Liver (tissue), 9 donors: Measurements from ENCODE around the gene VSNL1. TPM values are rescaled to one million over a fixed set of nuclear protein-coding genes. Genes with fewer than 3 reads are reported as not detected.

Experiments
- DNase-seq: peaks from one replicate; pipeline ENCODE4 v3.0.0-alpha.2; 2017; ENCODE audit warnings: low spot score
- H3K27ac ChIP-seq, 2 donors: one replicate each; pipeline ENCODE4 v1.7.0; 2013; ENCODE audit warnings: inconsistent platforms in 2 of 2, low read length in 2 of 2, control low read depth in 1 of 2, low read depth in 1 of 2, mild to moderate bottlenecking in 1 of 2
- H3K27me3 ChIP-seq, 4 donors: one replicate each; pipeline versions ENCODE4 v1.6.1 to v1.7.0; 2013; ENCODE audit warnings: low read length in 3 of 4, inconsistent platforms in 1 of 4, mild to moderate bottlenecking in 1 of 4, moderate library complexity in 1 of 4; ENCODE audit not compliant: control insufficient read depth in 4 of 4, insufficient read depth in 4 of 4
- H3K36me3 ChIP-seq, 4 donors: one replicate each; pipeline versions ENCODE4 v1.6.1 to v1.7.0; 2013; ENCODE audit warnings: low read length in 3 of 4, mild to moderate bottlenecking in 3 of 4, low read depth in 1 of 4, moderate library complexity in 1 of 4; ENCODE audit not compliant: control insufficient read depth in 4 of 4, insufficient read depth in 3 of 4
- H3K4me1 ChIP-seq, 4 donors: one replicate each; pipeline versions ENCODE4 v1.6.1 to v1.7.0; 2013; ENCODE audit warnings: low read length in 3 of 4, mild to moderate bottlenecking in 3 of 4, moderate library complexity in 1 of 4; ENCODE audit not compliant: control insufficient read depth in 4 of 4, insufficient read depth in 4 of 4
- H3K4me3 ChIP-seq, 3 donors: one replicate each; pipeline versions ENCODE4 v1.6.1 to v1.7.0; 2013; ENCODE audit warnings: low read length in 3 of 3, control low read depth in 1 of 3, low read depth in 1 of 3, mild to moderate bottlenecking in 1 of 3
- H3K9ac ChIP-seq, 2 donors: one replicate each; pipeline ENCODE4 v1.7.0; 2013; ENCODE audit warnings: low read length in 2 of 2, mild to moderate bottlenecking in 2 of 2, moderate library complexity in 2 of 2, control low read depth in 1 of 2, low read depth in 1 of 2
- H3K9me3 ChIP-seq, 4 donors: one replicate each; pipeline versions ENCODE4 v1.6.1 to v1.7.0; 2013; ENCODE audit warnings: low read length in 3 of 4; ENCODE audit not compliant: control insufficient read depth in 4 of 4
- CTCF ChIP-seq: fragments of 150-350 bp; IDR thresholded peaks from 2 replicates; pipeline ENCODE4 v1.5.1; 2017; ENCODE audit warnings: improper control_type of control experiment, low read depth, low read length; ENCODE audit not compliant: missing input control
- EGR1 ChIP-seq, 2 donors: IDR thresholded peaks; 2 replicates each; pipeline ENCODE4 v1.6.1; 2016 to 2018; ENCODE audit warnings: antibody characterized with exemption in 2 of 2, low read depth in 2 of 2
- FOXA2 ChIP-seq: IDR thresholded peaks from 2 replicates; pipeline ENCODE4 v1.6.1; 2016; ENCODE audit warnings: antibody characterized with exemption
- GABPA ChIP-seq, 2 donors: IDR thresholded peaks in 1 of 2; conservative IDR thresholded peaks in 1 of 2; 2 replicates each; pipeline ENCODE4 v1.6.1; 2016; ENCODE audit warnings: antibody characterized with exemption in 2 of 2, mild to moderate bottlenecking in 1 of 2, moderate library complexity in 1 of 2
- JUND ChIP-seq, 2 donors: IDR thresholded peaks; 2 replicates each; pipeline ENCODE4 v1.6.1; 2016; ENCODE audit warnings: antibody characterized with exemption in 2 of 2
- MAX ChIP-seq: IDR thresholded peaks from 2 replicates; pipeline ENCODE4 v1.6.1; 2016; ENCODE audit warnings: antibody characterized with exemption
- NR2F2 ChIP-seq: IDR thresholded peaks from 2 replicates; pipeline ENCODE4 v1.6.1; 2016; ENCODE audit warnings: antibody characterized with exemption
- REST ChIP-seq: IDR thresholded peaks from 2 replicates; pipeline ENCODE4 v1.6.1; 2016; ENCODE audit warnings: antibody characterized with exemption, mild to moderate bottlenecking
- RXRA ChIP-seq, 2 donors: IDR thresholded peaks; 2 replicates each; pipeline ENCODE4 v1.6.1; 2017 to 2018; ENCODE audit warnings: antibody characterized with exemption in 2 of 2, mild to moderate bottlenecking in 1 of 2
- SP1 ChIP-seq: IDR thresholded peaks from 2 replicates; pipeline ENCODE4 v1.6.1; 2018; ENCODE audit warnings: antibody characterized with exemption, mild to moderate bottlenecking
- TAF1 ChIP-seq: conservative IDR thresholded peaks from 2 replicates; pipeline ENCODE4 v1.6.1; 2016; ENCODE audit warnings: antibody characterized with exemption, mild to moderate bottlenecking
- YY1 ChIP-seq: IDR thresholded peaks from 2 replicates; pipeline ENCODE4 v1.6.1; 2016; ENCODE audit warnings: antibody characterized with exemption, mild to moderate bottlenecking
- WGBS: extraction: QIAGEN DNeasy Blood & Tissue Kit; methylation state at CpG from one replicate; pipeline ENCODE4 v1.1.7; 2013; 5-methylcytosine and 5-hydroxymethylcytosine counted together
- polyA plus RNA-seq, 2 donors: library from polyadenylated mRNA; stranded (reverse) in 1 of 2; unstranded in 1 of 2; fragments of 200-250 nt in 1 of 2; fragments of >200 nt in 1 of 2; fragmentation: Nextera tagmentation in 1 of 2; extraction: Ambion mirVana in 1 of 2; gene quantifications; one replicate each; pipeline versions ENCODE4 v1.2.1 to v1.2.3, GENCODE V29; 2013 to 2015
- total RNA-seq, 2 donors: library from RNA; depleted of rRNA; stranded (reverse); fragments of >200 nt; gene quantifications; one replicate each; pipeline ENCODE4 v1.2.3, GENCODE V29; 2014
- TF ChIP-seq, protein P1 (sequence below): IDR thresholded peaks from 2 replicates; pipeline ENCODE4 v1.6.1; 2016; ENCODE audit warnings: antibody characterized with exemption
- TF ChIP-seq, protein P2 (sequence below): IDR thresholded peaks from 2 replicates; pipeline ENCODE4 v1.6.1; 2016; ENCODE audit warnings: antibody characterized with exemption
- donor health status: healthy.
- donor health status: healthy.
- donor health status: healthy.
- donor health status: healthy.
- donor health status: healthy.

Gene VSNL1
- total and polyA plus RNA-seq, 4 donors: 2.2 to 32.9 (median 6.3) TPM

GRCh38 chr2:17604050-17604449, 63.6 kb downstream of the VSNL1 start (continued):
- TF ChIP-seq, protein P1, sequence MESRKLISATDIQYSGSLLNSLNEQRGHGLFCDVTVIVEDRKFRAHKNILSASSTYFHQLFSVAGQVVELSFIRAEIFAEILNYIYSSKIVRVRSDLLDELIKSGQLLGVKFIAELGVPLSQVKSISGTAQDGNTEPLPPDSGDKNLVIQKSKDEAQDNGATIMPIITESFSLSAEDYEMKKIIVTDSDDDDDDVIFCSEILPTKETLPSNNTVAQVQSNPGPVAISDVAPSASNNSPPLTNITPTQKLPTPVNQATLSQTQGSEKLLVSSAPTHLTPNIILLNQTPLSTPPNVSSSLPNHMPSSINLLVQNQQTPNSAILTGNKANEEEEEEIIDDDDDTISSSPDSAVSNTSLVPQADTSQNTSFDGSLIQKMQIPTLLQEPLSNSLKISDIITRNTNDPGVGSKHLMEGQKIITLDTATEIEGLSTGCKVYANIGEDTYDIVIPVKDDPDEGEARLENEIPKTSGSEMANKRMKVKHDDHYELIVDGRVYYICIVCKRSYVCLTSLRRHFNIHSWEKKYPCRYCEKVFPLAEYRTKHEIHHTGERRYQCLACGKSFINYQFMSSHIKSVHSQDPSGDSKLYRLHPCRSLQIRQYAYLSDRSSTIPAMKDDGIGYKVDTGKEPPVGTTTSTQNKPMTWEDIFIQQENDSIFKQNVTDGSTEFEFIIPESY: no peak
- TF ChIP-seq, protein P2, sequence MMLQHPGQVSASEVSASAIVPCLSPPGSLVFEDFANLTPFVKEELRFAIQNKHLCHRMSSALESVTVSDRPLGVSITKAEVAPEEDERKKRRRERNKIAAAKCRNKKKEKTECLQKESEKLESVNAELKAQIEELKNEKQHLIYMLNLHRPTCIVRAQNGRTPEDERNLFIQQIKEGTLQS: no peak
- no peak for TF ChIP-seq GABPA (IDR thresholded peaks at IDR 0.05 in 1 of 2, conservative IDR thresholded peaks at IDR 0.05 in 1 of 2)

DNA sequence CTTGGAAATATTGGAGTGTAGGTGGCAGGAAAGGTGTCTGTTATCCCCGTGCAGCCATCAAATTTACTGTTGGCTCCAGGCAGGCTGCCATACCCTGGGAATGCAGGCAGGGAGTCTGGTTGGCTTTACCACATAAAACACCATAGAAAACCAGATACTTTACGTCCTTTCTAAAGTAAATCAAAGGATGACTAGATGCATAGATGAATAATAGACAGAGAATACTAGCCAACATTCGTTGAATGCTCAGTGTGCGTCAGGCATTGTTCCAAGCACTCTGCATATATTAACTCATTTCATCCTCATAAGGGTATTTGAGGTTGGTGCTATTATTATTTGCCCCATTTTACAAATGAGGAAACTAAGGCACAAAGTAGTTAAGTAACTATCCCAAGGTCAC, 65.2 kb downstream of the VSNL1 start:
- H3K9ac ChIP-seq: no peak overlapping the region
- no peak overlapping the region for H3K27ac ChIP-seq
- TF ChIP-seq YY1 (no peak), MAX (no peak), REST (no peak), SP1 (no peak), NR2F2 (no peak), RXRA (IDR thresholded peaks at IDR 0.05) (no peak), EGR1 (IDR thresholded peaks at IDR 0.05; ENCODE audit: low read depth in 2 of 2) (no peak), TAF1 (no peak), FOXA2 (no peak), JUND (IDR thresholded peaks at IDR 0.05) (no peak), CTCF (no peak)
- TF ChIP-seq, protein P1: no peak
- TF ChIP-seq, protein P2: no peak
- DNase-seq: no peak
- no peak overlapping the region for H3K4me3 ChIP-seq
- no peaks in the 10 kb centered on the region for H3K27me3 ChIP-seq
- no peaks in the 10 kb centered on the region for H3K9me3 ChIP-seq
- no peaks in the 10 kb centered on the region for H3K36me3 ChIP-seq
- H3K4me1 ChIP-seq: no peaks in the 10 kb centered on the region
- WGBS: 91% methylated on average over 4 of the region's 4 CpGs
